ENCODE data around the gene EMID1. TPM values are rescaled to one million over a fixed set of nuclear protein-coding genes. Genes with fewer than 3 reads are reported as not detected.

EMID1 gene
- total RNA-seq, 1 donor, result under 0.01 TPM

DNA sequence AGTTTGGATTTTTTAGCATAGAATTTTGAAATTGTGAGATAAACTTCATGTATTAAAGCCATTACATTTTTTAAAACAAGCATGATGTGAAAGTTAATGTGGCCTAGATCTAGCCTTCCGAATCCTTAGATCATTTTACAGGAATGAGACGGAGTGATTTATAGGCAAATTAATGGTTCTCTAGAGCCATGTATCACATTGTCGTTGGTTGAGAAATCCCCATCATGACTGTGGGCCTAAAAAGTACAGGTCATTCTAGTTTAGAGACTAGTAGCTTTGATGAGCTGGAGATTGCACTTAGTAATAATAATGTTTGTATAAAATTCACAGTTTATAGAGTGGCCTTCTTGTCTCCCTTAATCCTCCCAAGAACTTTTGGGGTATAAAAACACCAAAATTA is 69.5 kb downstream of the EMID1 start:
- peak; percentile 20 for DNase-seq (ENCODE audit: low read depth)
- H3K4me3 ChIP-seq (ENCODE audit: low read depth, low read length), result no peak overlapping the region
- TF ChIP-seq, protein P1, sequence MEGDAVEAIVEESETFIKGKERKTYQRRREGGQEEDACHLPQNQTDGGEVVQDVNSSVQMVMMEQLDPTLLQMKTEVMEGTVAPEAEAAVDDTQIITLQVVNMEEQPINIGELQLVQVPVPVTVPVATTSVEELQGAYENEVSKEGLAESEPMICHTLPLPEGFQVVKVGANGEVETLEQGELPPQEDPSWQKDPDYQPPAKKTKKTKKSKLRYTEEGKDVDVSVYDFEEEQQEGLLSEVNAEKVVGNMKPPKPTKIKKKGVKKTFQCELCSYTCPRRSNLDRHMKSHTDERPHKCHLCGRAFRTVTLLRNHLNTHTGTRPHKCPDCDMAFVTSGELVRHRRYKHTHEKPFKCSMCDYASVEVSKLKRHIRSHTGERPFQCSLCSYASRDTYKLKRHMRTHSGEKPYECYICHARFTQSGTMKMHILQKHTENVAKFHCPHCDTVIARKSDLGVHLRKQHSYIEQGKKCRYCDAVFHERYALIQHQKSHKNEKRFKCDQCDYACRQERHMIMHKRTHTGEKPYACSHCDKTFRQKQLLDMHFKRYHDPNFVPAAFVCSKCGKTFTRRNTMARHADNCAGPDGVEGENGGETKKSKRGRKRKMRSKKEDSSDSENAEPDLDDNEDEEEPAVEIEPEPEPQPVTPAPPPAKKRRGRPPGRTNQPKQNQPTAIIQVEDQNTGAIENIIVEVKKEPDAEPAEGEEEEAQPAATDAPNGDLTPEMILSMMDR (IDR thresholded peaks at IDR 0.05; ENCODE audit: insufficient read depth, low read depth, low read length), result no peak

DNA sequence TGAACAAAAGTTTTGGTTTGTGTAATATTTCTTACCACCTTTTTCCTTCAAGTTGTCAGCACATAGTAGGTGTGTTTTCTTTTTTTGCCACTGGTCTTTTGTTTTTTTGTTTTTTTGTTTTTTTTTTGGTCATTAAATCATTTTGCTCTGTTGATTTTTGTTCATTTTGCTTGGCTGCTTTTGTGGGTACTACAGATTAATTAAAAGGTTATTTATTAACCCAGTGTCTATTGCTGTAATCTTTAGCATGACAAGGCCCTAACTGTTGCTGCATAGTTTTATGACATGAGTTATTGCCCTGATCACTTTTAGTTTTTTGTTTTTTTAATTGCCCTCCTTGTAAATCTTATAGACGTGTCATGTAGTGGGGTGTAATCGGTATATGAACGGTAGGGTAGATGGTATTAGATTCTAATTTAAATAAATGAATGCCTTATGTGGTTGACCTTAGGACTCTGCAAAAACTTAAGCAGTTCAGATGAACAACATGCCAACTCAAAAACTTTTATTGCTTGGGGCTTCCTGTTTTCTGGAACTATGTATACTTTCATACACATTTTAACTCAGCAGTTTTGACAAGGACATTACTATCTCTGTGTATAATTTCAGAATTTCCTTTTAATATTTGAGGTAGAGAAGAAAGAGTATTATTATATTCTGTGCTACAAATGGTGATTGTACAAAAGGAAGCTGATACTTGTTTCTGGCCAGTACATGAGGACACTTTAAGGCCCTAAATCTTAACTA is 70.3 kb downstream of the EMID1 start:
- H3K4me3 ChIP-seq (ENCODE audit: low read depth, low read length), result no peak overlapping the region
- peak; percentile 4 for DNase-seq (ENCODE audit: low read depth)
- TF ChIP-seq, protein P1 (IDR thresholded peaks at IDR 0.05; ENCODE audit: insufficient read depth, low read depth, low read length), result no peak

DNA sequence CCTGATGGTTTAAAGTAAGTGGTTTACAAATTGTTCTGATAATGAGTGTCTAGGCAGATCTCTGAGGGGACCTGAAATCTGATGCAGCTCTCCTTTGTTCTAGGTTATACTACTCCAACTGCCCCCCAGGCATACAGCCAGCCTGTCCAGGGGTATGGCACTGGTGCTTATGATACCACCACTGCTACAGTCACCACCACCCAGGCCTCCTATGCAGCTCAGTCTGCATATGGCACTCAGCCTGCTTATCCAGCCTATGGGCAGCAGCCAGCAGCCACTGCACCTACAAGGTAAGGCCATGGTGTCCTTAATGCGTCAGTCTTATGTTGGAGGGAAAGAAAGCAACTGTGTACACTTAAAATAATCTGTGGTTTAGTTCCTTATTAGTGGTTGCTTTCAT is 72.2 kb downstream of the EMID1 start:
- DNase-seq (ENCODE audit: low read depth), result no peak
- TF ChIP-seq, protein P1 (IDR thresholded peaks at IDR 0.05; ENCODE audit: insufficient read depth, low read depth, low read length), result no peak
- no peak overlapping the region for H3K4me3 ChIP-seq (ENCODE audit: low read depth, low read length)

DNA sequence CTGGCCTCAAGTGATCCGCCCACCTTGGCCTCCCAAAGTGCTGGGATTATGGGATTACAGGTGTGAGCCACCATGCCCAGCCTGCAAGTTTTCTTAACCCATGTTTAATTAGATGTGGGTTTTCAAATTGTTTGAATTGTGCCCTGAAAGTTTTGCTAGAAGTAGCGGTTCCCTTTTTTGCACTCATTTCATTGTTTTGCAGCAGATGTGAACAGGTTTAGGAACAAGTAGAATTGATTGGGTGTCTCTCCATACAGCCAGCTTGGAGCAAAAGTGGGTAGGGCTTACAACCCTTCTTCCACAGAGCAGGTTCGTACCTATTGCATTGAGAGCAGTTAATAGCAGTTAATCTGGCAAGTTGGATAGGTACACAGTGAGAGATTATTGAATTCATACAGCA is 78.5 kb downstream of the EMID1 start:
- H3K4me3 ChIP-seq (ENCODE audit: low read depth, low read length), result no peak overlapping the region
- TF ChIP-seq, protein P1 (IDR thresholded peaks at IDR 0.05; ENCODE audit: insufficient read depth, low read depth, low read length), result no peak
- no peak for DNase-seq (ENCODE audit: low read depth)

DNA sequence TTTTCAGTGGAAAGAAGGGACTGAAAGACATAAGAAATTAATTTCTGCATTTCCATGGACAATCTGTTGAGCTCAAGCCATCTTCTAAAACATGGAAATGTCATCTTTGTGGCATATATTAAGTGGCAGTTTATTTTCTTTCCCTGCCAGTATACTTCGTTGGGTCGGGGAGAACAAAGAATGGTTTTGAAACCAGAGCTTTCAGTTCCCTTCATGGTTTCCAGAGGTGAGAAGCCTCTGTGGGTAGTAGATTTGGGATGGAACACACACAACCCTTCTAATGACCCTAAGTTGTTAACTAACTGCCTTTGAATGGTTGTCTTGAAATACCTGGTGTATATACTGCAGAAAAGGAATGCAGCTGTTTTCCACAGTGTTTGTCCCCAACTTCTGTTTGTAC is 83.1 kb downstream of the EMID1 start:
- TF ChIP-seq, protein P1 (IDR thresholded peaks at IDR 0.05; ENCODE audit: insufficient read depth, low read depth, low read length), result no peak
- H3K4me3 ChIP-seq (ENCODE audit: low read depth, low read length), result no peak overlapping the region
- DNase-seq (ENCODE audit: low read depth), result no peak

DNA sequence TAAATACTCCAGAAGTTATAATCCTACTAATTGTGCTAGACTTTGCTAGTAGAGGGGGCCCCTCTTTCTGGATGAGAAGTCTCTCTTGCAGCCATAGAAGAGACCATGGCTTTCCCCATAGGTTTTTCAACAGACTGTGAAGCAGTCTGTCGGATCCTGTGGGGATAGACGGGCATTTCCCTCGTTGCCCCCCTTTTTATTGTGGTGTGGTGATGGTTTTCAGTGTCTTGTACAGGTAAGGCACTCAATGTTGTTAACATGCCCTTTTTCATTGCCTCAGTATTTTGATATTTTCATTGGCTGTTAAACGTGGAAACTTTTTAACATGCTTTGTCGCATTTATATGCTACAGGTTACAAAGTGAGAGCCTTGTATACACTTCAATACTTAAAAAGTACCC is 84.4 kb downstream of the EMID1 start:
- TF ChIP-seq, protein P1 (IDR thresholded peaks at IDR 0.05; ENCODE audit: insufficient read depth, low read depth, low read length), result no peak
- DNase-seq (ENCODE audit: low read depth), result no peak

DNA sequence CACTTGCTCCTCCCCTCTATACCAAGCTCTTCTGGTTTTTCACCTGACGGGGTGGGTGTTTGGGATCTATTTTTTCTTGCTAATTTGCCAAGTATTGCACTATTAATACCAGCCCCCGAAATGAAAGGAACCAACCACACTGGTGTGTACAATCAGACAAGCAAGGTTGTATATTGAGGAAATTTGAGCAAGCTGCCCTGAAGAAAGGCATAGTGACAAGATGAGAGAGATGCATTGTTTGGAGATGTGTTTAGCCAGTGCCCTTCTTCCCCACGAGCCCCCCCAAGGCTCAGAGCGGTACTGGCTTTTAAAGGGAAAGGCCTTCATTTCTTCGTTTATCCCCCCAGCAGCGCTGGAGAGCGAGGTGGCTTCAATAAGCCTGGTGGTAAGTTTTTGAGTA is 85.5 kb downstream of the EMID1 start:
- TF ChIP-seq, protein P1 (IDR thresholded peaks at IDR 0.05; ENCODE audit: insufficient read depth, low read depth, low read length), result no peak
- no peak for DNase-seq (ENCODE audit: low read depth)
- H3K4me3 ChIP-seq (ENCODE audit: low read depth, low read length), result no peak overlapping the region

More for the DNA sequence above, 84.4 kb downstream of the EMID1 start:
- no peak overlapping the region for H3K4me3 ChIP-seq (ENCODE audit: low read depth, low read length)

Measured in fibroblast of villous mesenchyme (primary cell).